ENCODE measurements around the gene SELENOK. TPM values are rescaled to one million over a fixed set of nuclear protein-coding genes. Genes with fewer than 3 reads are reported as not detected.

The SELENOK gene
- total RNA-seq, 2 experiments from 2014 or later = 32.1 to 35.8 TPM

DNA sequence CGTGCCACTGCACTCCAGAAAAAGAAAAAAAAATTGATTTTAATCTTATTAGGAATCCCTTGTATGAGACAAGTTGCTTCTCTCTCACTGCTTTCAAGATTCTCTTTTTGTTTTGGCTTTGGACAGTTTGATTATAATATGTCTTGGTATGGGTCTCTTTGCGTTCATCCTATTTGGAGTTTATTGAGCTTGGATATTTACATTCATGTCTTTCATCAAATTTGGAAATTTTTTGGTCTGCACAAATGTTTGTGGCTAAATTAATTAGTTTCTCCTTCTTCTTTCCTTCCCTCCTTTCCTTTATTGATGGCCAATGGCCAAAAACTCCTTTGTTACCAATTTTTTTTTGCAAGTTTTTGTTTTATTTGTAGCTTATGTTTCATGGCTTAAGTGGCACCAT, 28.1 kb upstream of the SELENOK start:
- no peak for DNase-seq
- ChIA-PET CTCF (interaction anchor here (0.6 kb wide), 1 partner anchor 143 kb away, joined by 3 read pairs; no protein-coding TSS in a partner anchor), POLR2A (no interaction called here)
- intact Hi-C loops (cut with micrococcal nuclease) = no loop called here
- H3K4me3 Mint-ChIP-seq = no peak overlapping the region
- no peak overlapping the region for H3K27ac Mint-ChIP-seq
- peaks cover 7% of the 10 kb centered on the region for H3K9me3 Mint-ChIP-seq
- H3K4me1 Mint-ChIP-seq (ENCODE audit: low read depth) = no peaks in the 10 kb centered on the region
- peaks cover 19% of the 10 kb centered on the region for H3K27me3 Mint-ChIP-seq
- H3K36me3 Mint-ChIP-seq (ENCODE audit: low read depth) = no peaks in the 10 kb centered on the region
- ATAC-seq = no peak
- TF ChIP-seq, protein P1, sequence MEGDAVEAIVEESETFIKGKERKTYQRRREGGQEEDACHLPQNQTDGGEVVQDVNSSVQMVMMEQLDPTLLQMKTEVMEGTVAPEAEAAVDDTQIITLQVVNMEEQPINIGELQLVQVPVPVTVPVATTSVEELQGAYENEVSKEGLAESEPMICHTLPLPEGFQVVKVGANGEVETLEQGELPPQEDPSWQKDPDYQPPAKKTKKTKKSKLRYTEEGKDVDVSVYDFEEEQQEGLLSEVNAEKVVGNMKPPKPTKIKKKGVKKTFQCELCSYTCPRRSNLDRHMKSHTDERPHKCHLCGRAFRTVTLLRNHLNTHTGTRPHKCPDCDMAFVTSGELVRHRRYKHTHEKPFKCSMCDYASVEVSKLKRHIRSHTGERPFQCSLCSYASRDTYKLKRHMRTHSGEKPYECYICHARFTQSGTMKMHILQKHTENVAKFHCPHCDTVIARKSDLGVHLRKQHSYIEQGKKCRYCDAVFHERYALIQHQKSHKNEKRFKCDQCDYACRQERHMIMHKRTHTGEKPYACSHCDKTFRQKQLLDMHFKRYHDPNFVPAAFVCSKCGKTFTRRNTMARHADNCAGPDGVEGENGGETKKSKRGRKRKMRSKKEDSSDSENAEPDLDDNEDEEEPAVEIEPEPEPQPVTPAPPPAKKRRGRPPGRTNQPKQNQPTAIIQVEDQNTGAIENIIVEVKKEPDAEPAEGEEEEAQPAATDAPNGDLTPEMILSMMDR (IDR thresholded peaks at IDR 0.05) = no peak

DNA sequence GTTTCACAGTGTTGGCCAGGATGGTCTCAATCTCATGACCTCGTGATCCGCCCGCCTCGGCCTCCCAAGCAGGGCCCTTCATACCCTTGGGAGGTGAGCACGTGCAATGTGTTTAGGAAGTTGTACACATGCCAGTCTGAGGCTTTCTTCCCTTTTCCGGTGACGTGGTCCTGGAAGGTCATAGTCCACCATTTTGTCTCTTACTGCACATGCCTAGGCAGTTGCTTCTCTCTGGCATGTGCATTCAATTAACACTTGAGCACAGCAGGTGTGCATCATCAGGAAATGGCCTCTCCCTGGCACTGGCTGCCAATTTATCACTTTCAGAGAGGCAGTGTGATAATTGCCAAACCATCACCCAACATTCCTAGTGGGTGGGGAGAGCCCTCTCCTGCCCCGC, 21.7 kb upstream of the SELENOK start:
- DNase-seq = no peak
- ChIA-PET POLR2A (no interaction called here), CTCF (no interaction called here)
- no peaks in the 10 kb centered on the region for H3K4me1 Mint-ChIP-seq (ENCODE audit: low read depth)
- H3K27ac Mint-ChIP-seq = no peak overlapping the region
- no peak overlapping the region for H3K4me3 Mint-ChIP-seq
- H3K36me3 Mint-ChIP-seq (ENCODE audit: low read depth) = no peaks in the 10 kb centered on the region
- intact Hi-C loops (cut with micrococcal nuclease) = no loop called here
- TF ChIP-seq, protein P1 (IDR thresholded peaks at IDR 0.05) = no peak
- peaks cover 26% of the 10 kb centered on the region for H3K27me3 Mint-ChIP-seq
- ATAC-seq = no peak
- H3K9me3 Mint-ChIP-seq = no peaks in the 10 kb centered on the region

DNA sequence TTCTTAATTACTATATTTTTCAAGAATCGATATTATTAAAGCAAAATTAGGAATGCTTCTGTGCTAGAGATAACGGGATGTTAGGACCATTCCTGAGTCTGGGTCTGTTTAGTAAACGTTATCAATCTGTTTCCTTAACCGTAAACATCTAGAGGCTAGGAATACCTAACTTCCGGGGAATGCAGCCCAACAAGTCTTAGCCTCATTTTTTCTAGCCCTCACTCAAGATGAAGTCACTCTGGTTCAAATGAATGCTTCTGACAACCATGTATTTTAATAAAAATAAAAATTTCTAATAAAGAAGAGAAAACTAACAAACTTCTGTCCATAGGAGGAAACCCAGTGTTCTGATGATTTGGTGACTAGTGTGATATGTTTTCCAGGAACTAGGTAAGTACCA, 11.1 kb upstream of the SELENOK start:
- Mint-ChIP-seq H3K4me3 (no peak overlapping the region), H3K27me3 (peaks cover 23% of the 10 kb centered on the region), H3K36me3 (ENCODE audit: low read depth) (peaks cover 2% of the 10 kb centered on the region), H3K27ac (no peak overlapping the region), H3K4me1 (ENCODE audit: low read depth) (no peaks in the 10 kb centered on the region), H3K9me3 (peaks cover 4% of the 10 kb centered on the region)
- intact Hi-C loops (cut with micrococcal nuclease) = no loop called here
- TF ChIP-seq, protein P1 (IDR thresholded peaks at IDR 0.05) = no peak
- ChIA-PET CTCF (no interaction called here), POLR2A (no interaction called here)
- ATAC-seq (no peak), DNase-seq (no peak)

DNA sequence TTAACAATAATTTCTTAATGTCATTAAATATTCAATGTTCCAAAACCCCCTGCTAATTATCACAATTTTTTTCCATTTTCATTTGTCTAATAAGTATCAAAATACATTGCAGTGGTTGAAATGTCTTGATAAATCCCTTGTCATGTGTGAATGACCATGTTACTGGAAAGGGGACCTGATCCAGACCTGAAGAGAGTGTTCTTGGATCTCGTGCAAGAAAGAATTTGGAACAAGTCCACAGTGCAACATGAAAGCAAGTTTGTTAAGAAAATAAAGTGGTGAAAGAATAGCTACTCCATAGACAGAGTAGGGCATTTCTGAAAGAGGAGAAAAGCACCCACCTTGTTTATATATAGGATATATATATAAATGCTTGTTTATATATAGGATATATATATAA, 10.4 kb upstream of the SELENOK start:
- TF ChIP-seq, protein P1 (IDR thresholded peaks at IDR 0.05) = no peak
- ChIA-PET POLR2A (no interaction called here), CTCF (no interaction called here)
- no peak overlapping the region for H3K4me3 Mint-ChIP-seq
- H3K27ac Mint-ChIP-seq = no peak overlapping the region
- intact Hi-C loops (cut with micrococcal nuclease) = no loop called here
- H3K36me3 Mint-ChIP-seq (ENCODE audit: low read depth) = peaks cover 2% of the 10 kb centered on the region
- H3K27me3 Mint-ChIP-seq = peaks cover 29% of the 10 kb centered on the region
- H3K4me1 Mint-ChIP-seq (ENCODE audit: low read depth) = no peaks in the 10 kb centered on the region
- DNase-seq = no peak
- no peak for ATAC-seq
- H3K9me3 Mint-ChIP-seq = peaks cover 4% of the 10 kb centered on the region

DNA sequence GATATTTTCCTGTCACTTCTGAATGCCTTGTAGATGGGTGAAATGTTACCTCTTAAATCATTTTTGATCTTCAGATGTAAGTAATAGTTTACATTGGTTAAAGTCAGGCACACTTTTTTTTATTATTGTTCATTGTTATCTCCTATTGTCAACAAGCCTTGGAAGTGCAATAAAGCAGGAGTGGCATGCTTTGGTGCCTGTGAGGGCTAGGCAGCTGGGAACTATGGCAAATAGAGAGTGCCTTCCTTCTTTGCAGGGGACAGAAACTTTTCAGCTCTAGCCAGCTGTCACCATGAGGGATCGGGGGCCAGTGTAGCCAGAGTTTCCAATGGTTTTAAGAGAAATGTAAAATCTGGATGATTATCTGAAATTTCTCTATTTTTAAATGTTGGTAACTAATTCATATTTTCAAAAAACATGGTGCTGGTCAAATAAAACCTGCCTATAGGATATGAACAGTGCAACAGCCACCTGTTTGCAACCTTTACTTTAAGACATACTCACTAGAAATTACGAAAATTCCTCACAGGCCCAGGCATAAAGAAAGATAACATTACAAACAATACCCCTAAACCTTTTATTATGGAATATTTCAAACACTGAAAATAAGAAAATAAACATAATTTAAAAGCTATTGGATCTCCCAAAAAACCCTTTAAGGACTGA, 9.1 kb upstream of the SELENOK start:
- no peak for DNase-seq
- H3K27ac Mint-ChIP-seq = no peak overlapping the region
- no peaks in the 10 kb centered on the region for H3K36me3 Mint-ChIP-seq (ENCODE audit: low read depth)
- H3K27me3 Mint-ChIP-seq = peaks cover 20% of the 10 kb centered on the region
- H3K9me3 Mint-ChIP-seq = no peaks in the 10 kb centered on the region
- intact Hi-C loops (cut with micrococcal nuclease) = no loop called here
- CTCF ChIA-PET = interaction anchor here (1.6 kb wide), 1 partner anchor 38 kb away, joined by 4 read pairs; no protein-coding TSS in a partner anchor
- no peaks in the 10 kb centered on the region for H3K4me1 Mint-ChIP-seq (ENCODE audit: low read depth)
- no peak overlapping the region for H3K4me3 Mint-ChIP-seq
- POLR2A ChIA-PET = no interaction called here
- TF ChIP-seq, protein P1 (IDR thresholded peaks at IDR 0.05) = no peak
- no peak for ATAC-seq

Data from activated CD8-positive, alpha-beta T cell treated with anti-CD3 and anti-CD28 coated beads for 36 hours (primary cell).